HG02870 (cell line): ENCODE measurements around the gene MYL5.
A peak's percentile ranks its signal among the peaks of the same experiment; 100 is the strongest.
"Not testable (repeated sequence)": the region's sequence is repeated elsewhere in the genome, so short reads cannot be mapped to it uniquely, and the experiment has no call there.

Experiments
- ATAC-seq: cut with Tn5 transposase; IDR thresholded peaks from one replicate; pipeline ENCODE4 v1.9.1; 2021; ENCODE audit warnings: mild to moderate bottlenecking, moderate library complexity; ENCODE audit not compliant: unreplicated experiment

The MYL5 gene, protein sequence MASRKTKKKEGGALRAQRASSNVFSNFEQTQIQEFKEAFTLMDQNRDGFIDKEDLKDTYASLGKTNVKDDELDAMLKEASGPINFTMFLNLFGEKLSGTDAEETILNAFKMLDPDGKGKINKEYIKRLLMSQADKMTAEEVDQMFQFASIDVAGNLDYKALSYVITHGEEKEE

DNA sequence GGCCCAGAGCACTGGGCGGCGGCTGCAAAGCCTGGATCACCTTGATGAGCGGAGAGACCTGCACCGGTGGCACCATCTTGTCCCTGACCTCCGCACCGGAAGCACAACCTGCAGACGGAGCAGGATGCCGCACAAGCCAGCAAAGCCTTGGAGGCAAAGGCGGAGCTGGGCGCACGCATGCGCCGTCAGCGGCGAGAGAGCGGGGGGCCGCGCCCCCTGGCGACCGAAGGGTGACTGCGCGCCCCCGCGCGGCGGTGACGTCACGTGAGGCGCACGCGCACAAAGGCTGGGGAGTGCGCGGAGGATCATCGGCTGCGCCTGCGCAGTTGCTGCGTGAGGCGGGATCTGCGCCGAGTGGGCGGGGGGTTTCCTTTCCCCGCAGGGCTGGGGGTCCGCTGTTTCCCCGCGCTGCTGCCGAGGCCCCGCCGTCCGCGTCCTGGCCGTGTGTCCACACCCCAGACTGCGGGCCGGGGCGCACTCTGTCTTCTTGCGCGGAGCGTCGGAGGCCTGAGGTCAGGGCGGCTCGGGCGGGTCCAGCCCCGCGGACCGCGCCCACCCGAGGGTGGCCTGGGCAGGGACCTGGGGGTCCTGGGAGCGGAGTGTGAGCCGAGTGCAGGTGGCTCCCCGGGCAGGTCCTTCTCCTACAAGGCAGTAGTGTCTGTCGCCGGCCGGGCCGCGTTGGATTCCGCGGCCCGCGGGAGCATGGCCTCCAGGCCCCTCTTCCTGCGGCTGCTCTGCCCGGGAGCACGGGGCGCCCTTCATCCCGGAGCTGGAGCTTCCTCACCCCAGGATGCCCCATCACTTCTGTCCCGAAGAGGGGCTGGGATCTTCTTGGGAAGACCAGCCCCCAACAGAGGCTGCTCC, at the start of gene MYL5, which contains the start of gene ATP5ME:
MYL5 (plus strand) TSS at position 371 of the 864 bp plus-strand sequence. CDS start 3,485 bp downstream, outside the sequence.
ATP5ME (minus strand) TSS at position 105 of the 864 bp plus-strand sequence; CDS start at position 76, 29 bp downstream.
- ATAC-seq, result peak; percentile 72

DNA sequence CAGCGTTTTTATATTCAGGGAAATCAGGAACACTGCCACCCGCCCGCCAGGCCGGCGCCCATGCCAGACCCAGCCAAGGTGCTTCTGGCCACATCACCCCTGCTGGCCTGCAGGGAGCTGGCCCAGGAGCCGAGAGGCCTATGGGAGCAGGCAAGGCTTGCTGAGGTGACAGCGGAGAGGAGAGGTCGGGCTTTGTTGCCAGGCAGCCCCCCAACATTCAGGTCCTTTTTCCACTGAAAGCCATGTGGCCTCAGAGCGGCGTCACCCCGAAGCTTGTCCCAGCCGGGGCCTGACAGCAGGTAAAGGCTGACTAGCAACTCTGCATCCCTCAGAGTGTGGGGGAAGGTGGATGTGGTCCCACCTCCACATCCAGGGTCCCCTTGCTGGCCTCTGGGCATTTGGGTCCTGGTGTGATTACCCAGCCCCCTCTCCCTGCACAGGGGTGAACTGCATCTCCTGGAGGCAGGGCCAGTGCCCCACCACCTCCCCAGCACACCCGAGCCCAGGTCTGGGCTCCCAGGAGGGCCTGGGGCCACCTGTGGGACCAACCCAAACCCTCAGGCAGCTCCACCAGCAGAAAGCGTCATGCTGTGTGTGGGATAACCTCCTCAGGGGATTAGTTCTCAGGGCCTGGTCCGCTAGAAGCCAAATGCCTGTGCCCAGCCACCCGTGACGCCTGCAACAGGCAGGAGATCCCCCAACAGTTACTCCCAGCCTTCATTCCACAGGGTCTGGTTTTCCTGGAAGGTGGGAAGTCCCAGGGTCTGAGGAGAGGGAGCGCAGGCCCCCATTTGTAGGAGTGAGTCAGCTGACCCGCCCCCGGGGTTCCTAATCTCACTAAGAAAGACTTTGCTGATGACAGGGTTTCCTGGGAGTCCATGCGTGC, 49.4 kb upstream of the MYL5 start, which contains the start of gene PDE6B:
PDE6B (plus strand) TSS at position 869 of the 886 bp plus-strand sequence. CDS start 54 bp downstream, outside the sequence.
- ATAC-seq, result no peak

DNA sequence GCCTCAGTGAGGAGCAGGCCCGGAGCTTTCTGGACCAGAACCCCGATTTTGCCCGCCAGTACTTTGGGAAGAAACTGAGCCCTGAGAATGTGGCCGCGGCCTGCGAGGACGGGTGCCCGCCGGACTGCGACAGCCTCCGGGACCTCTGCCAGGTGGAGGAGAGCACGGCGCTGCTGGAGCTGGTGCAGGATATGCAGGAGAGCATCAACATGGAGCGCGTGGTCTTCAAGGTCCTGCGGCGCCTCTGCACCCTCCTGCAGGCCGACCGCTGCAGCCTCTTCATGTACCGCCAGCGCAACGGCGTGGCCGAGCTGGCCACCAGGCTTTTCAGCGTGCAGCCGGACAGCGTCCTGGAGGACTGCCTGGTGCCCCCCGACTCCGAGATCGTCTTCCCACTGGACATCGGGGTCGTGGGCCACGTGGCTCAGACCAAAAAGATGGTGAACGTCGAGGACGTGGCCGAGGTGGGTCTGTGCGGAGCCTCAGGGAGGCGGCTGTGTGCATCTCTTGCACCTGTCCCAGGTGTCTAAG, 48.6 kb upstream of the MYL5 start:
- no peak for ATAC-seq

DNA sequence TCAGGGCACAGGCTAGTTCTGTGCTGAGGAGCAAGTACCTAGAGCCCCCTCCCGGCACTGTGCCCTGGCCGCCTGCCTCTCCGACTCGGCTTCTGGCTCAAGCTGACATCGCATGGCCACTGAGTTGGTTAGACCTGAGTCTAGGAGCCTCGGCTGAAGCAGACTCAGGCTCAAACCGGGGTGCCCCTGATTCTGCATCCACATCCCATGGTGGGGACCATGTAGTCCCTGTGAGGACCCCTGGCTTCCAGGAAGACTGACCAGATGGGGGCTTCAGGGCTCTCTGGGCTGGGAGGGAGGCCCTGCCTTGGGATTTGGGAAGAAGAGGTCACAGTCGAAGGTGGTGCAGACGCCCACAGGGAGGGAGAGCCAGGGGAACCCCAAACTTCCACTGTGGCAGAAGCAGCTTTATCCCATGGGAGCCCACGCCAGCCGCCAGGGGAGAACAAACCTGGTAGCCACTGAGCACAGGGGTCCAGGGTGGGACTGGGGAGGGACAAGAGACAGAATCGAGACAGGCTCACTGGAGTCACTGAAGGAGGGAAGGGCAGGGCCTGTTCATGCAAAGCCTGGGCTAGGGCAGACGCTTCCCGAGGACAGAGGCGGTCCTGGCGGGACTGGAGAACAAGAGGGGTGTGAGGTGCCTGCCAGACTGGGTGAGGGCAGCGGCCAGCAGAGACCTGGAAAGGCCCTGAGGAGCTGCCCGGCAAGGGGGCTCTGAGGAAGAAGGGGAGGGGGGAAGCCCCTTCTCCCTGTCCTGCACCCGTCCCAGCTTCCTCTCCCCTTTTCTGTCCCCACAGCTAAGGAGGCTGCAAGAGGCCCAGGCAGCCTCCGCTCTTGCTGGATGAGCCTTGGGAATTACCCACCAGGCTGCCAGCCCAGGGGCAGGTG, 47.9 kb upstream of the MYL5 start:
- ATAC-seq, result no peak

DNA sequence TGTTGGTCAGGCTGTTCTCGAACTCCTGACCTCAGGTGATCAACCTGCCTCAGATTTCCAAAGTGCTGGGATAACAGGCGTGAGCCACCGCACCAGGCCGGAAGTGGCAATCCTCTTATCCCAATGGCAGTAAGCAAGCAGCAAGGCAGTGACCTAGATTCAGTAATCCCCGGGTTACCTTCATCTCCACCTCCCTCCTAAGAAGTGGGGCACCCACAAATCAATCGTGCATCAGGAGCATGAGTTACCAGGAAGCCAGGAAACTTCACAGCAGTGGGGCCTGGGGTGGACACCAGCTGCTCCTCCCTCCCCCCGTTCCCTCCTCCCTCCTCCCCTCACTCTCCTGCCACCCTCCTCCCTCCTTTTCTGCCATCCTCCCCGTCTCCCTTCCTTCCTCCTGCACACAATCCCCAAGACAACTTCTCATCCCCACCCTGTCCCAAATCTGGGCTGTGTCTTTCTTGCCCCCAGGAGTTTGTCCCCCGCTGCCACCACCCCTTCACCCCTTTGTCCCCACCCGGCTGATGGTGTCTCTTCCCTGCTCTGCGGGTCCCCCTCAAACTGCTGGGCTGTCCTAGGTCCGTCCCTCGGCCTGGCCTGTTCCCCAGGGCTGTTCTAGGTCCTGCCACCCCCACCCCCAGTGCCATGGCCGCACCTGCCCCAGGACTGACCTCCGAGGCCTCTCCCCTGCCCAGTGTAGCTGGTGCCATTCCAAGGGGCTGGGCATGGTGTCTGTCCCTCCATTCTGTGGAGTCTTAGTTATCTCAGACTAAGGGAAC, 46.8 kb upstream of the MYL5 start:
- ATAC-seq, result no peak

DNA sequence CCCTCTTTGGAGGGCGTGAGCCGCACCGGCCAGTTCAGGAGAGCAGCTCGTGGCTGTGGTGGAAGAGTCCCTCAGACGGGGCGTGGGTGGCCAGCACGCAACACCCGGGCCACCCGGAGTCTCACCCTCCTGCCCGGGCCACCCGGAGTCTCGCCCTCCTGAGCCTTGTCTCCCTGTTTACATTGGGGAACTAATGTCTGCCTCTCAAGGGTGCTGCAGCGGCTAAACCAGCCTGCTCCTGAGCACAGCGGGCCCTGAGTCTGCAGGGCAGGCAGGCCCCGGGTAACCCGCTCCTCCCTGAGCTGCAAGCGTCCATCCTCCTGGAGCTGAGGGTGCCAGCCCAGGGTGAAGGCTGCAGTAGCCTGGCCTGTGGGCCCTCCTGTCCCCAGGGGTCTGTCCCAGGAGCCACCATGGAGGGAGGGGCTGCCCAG, 46.0 kb upstream of the MYL5 start:
- no peak for ATAC-seq

DNA sequence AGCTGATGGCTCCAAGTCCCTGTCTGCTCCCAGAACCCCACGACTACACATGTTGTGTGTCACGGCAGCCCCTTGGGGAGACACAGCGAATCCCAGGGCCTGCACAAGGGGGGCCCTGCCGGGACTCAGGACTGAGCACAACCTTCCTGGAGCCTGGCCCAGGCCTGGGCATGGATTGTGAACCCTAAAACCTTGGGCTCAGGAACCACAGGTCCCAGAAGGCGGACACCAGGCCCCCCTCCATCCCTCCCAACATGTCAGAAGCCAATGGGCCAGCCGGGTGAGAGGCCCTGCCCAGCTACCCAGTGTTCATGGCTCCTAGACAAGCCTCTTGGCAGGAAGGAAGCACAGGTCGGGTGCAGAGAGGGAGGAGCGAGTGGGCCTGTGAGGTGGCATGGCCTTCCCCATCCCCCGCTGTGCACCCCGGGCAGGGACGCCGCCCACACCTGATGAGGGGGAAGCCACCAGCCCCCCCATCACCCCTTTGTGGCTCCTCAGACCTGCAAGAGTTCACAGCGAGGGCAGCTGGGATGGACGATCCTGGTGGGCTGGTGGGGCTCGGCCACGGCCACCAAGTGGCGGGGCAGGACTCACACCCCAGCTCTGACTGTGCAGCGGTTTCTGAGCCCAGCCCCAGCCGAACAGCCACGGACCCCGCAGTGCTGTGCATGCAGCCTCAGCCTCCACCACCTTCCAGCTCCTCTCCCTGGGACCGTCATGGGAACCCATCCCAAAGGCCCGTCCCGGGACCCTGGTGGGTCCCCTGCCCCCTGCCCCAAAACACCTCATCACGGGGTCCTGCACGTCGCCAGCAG, 45.3 kb upstream of the MYL5 start:
- no peak for ATAC-seq

DNA sequence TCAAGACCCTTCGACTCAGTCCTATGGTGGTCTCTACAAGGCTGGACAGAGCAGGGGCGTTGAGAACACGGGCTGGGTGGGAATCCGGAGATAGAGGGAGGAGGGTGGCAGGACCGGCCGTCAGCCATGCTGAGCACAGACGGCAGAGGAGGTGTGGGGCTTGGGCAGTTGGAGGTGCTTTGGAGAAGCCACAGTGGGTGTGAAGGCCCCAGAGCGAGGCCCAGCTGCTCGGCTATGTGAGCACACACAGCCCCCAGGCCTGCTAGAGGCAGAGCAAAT, 44.8 kb upstream of the MYL5 start:
- no peak for ATAC-seq

DNA sequence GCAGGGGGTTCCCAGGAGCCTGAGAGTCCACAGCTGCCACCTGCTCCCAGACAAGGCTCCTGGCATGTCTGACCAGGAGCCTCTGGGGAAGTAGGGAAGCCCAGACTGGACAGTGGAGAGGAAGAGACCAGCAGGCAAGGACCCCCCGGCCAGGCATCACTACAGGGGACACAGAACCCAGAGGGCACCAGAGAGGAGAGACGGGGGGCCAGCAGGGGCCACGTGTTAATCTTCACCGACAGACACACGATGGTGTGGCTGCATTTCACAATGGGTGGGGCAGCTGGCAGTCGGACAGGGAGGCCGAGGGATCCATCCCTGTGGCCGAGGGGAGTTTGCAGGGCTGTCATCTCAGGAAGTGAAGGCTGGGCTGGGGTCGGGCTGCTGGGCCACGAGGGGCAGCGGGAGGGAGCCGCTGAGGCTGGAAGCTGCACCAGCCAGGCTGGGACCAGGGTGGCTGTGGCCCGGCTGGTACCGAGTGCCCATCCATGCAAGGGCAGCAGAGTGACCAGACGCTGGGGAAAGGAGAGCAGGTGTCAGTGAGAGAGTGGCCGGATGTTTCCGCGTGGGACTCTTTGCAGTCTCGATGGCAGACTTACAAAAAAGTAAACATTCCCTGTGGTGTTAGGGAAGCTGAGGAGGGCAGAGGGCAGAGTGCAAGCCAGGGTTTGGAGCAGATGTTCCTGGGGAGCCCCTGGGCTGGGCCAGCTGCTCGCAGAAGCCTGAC, 44.3 kb upstream of the MYL5 start:
- no peak for ATAC-seq

DNA sequence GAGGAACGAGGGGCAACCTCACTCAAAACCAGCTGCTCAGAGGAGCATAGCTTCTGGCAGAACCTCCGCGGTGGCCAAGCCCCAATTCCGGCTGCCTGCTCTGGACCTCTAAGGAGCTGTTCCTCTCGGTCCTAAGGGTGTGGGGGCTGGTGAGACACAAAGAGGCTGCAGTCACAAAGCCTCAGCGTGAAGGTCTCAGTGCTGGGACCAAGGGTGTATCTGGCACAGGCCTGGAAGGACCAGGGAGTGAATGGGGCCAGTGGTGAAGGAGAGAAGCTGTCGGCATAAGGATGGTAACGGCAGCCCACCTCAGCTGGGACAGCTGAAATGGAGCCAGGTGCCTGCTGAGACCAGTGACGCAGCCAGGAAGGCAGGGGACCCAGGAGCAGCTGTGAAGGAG, 43.7 kb upstream of the MYL5 start:
- ATAC-seq, result no peak

DNA sequence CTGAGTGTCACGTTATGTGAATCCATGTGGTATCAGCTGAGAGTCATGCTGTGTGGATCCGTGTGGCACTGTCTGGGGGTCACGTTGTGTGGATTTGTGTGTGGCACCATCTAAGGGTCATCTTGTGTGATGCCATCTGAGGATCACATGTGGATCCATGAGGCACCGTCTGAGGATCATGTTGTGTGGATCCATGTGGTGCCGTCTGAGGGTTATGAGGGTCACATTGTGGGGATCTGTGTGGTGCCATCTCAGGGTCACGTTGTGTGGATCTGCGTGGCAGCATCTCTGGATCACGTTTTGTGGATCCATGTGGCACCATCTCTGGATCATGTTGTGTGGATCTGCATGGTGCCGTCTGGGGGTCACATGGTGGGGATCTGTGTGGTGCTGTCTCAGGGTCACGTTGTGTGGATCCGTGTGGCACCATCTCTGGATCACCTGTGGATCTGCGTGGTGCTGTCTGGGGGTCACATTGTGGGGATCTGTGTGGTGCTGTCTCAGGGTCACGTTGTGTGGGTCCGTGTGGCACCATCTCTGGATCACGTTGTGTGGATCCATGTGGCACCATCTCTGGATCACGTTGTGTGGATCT, 42.0 kb upstream of the MYL5 start:
- no peak for ATAC-seq

DNA sequence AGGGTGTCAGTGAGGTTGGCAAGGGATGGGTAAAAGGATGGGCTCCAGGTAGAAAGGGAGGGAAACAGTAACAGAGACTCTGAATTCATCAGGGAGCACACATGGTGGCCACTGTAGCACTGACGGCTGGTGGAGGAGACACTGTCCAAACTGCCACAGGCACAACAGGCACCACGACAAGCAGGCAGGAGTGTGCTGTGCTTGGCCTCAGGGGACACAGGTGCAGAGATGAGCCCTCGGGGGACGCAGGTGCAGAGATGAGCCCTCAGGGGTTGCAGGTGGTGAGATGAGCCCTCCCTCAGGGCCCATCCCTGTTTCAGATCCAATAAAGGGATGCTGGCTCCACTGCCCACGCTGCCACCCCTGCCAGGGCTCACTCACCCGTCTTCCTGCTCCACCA, 41.4 kb upstream of the MYL5 start:
- no peak for ATAC-seq

DNA sequence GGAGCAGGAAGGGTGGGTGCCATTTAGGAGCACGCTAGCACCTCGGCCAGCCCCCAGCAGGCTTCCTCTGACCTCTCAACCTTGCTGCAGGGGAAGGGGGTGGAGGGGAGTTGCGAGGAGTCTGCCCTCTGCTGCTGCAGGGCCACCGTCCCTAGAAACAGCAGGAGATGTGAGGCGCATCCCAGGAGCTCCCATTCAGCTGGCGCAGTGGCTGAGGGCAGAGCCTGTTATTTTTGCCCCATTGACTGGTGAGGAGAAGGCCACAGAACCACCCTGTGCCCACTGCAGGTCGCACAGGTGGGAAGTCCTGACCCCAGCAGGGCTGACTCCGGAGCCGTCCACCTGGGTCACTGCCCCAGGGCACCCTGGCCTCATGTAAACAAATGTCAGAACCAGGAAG, 40.9 kb upstream of the MYL5 start:
- no peak for ATAC-seq

DNA sequence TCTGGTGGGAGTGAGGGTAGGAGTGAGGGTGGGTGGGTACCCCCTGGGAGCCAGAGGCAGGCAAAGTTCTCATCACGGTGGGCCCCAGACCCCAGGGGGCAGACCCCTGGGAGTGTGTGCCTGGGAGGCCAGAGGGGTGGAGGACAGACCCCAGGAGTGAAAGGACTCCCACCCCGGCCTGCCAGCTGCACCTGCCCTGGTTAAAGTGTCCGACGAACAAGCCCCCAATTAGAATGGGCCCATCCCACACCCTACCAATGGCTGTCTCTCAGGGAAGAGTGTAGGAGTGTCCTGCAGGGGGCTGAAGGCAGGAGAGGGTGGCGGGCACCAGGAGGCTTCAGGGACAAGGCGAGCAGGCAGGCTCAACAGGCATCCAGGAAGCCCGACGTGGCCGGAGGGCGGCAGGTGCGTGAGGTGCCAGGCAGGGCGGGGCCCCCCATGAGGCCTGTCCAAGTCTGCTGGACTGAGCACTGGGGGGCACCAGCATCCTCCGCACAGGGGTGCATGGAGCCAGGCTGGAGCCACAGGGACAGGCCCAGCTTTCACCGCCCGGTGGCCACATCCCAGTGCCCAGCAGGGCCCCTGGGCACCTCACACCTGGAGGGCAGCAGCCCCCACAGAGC, 40.3 kb upstream of the MYL5 start:
- ATAC-seq, result no peak

DNA sequence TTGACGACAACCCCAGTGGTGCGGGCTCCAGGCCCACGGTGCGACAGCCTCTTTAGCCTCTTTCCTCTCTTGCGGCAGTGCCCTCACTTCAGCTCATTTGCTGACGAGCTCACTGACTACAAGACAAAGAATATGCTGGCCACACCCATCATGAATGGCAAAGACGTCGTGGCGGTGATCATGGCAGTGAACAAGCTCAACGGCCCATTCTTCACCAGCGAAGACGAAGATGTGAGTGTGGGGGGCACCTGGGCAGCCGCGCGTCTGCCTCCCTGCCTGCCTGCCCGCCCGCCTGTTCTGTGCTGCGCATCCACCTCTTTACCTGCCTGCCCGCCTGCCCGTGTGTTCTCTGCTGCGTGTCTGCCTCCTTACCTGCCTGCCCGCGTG, 39.8 kb upstream of the MYL5 start:
- no peak for ATAC-seq

DNA sequence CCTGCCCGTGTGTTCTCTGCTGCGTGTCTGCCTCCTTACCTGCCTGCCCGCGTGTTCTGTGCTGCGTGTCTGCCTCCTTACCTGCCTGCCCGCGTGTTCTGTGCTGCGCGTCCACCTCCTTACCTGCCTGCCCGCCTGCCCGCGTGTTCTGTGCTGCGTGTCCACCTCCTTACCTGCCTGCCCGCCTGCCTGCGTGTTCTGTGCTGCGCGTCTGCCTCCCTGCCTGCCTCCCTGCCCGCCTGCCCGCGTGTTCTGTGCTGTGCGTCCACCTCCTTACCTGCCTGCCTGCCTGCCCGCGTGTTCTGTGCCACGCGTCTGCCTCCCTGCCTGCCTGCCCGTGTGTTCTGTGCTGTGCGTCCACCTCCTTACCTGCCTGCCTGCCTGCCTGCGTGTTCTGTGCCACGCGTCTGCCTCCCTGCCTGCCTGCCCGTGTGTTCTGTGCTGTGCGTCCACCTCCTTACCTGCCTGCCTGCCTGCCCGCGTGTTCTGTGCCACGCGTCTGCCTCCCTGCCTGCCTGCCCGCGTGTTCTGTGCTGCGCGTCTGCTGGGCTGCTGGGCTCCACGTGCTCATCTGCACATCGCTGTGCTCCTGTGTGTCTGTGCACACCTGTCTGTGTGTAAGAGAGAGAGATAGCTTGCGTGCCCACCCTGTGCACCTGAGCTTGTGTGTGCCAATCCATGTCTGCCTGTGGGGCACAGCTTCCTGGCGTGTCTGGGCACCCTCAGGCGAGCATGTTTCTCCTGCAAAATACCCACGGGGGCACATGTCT, 39.1 kb upstream of the MYL5 start:
- not testable (repeated sequence) for ATAC-seq
